Measurements from ENCODE around the gene TRIB2.

- TF ChIP-seq CTCF (conservative IDR thresholded peaks at IDR 0.05; ENCODE audit: low read depth, low read length) (no peak), EZH2 (IDR thresholded peaks at IDR 0.05; ENCODE audit: borderline replicate concordance, low read depth, low read length, poor library complexity, severe bottlenecking) (no peak)
Measured at GRCh38 chr2:12714391-12715221, 2.1 kb upstream of the TRIB2 start.
